ENCODE data around the gene MNAT1.

GRCh38 chr14:60796434-60796833 is 61.9 kb downstream of the MNAT1 start:
- TF ChIP-seq TAF1 (IDR thresholded peaks at IDR 0.05; ENCODE audit: low read depth, low read length) (no peak), SPI1 (IDR thresholded peaks at IDR 0.05; ENCODE audit: low read depth, low read length) (no peak), POLR2A (IDR thresholded peaks at IDR 0.05; ENCODE audit: low read depth, low read length) (no peak)

All from GM12891 (cell line).